Activated T-cell treated with anti-CD3 and anti-CD28 coated beads for 4 hours (primary cell): ENCODE results near the gene FBXO2.

Experiments used
- DNase-seq: peaks from one replicate; pipeline ENCODE4 v3.0.0-alpha.2; 2020

FBXO2 gene

DNA sequence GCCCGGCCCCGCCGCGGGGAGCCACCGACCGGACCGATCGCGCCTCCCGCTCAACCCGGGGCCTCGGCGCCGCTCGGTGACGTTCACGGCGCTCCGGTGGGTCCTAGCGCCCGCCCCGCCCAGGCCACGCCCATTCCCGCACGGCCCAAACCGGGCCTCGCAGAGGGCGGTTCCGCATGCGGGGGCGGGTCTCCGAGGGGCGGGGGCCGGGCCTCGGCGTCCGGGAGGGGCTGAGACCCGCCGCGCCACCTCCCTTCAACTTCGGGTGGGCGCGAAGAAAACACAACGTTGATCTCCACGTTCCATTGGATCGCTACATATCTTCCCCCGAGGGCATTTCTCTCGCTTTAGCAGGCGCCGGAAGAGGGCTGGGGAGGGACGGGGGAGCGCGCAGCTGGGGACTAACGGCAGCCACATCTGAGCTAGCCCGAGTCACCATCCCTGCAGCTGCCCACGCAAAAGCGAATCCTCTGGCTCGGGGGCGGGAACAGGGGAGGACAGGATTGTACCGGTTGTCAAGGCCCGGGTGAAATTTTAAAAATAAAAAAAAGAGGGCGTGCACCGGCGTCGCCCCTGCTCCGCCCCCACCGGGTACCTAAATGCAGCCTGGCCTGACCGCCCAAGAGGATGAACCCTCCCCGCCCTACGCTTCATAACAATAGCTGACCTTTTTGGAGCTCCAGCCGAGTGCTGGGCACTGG, 27.0 kb upstream of the FBXO2 start, which contains the start of gene MAD2L2:
Gene MAD2L2 (minus strand): TSS at position 78 of the 701 bp plus-strand sequence. CDS start 547 bp downstream, outside the sequence.
- peak; percentile 88 for DNase-seq

DNA sequence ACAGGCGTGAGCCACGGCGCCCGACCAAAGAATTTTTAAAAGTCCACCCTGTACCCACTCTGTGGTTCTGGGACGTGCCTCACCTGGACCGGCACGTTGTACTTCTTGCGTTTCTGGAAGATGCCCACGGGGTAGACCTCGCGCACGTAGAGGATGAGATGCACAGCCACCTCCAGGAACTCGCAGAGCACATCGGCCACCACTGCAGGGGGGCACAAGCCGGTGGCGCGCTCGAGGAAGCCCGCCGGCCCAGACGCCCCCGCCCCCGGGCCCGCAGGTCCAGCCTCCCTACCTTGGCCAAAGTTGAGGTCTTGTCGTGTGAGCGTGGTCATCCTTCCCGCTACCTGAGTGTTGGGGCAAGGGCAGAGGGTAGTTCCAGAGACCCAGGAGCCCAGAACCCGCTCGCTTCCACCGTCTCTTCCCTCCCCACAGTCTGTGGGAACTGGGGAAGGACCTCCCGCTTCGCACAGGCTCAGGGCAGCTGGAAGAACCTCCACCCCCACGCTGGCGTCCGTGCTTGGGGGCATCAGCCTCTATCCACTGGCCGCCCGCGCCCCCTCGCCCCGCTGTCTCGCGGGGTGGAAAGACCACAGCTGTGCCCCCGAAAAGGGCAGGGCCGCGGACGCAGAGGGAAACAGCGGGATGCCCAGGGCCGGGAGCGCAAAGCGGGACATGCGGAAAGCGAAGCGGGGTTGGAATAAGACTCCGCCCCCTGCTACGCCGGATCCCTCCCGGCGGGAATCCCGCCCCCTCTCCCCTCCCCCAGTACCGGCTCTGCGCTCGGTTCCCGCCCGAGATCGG, 26.2 kb upstream of the FBXO2 start:
- DNase-seq = no peak

DNA sequence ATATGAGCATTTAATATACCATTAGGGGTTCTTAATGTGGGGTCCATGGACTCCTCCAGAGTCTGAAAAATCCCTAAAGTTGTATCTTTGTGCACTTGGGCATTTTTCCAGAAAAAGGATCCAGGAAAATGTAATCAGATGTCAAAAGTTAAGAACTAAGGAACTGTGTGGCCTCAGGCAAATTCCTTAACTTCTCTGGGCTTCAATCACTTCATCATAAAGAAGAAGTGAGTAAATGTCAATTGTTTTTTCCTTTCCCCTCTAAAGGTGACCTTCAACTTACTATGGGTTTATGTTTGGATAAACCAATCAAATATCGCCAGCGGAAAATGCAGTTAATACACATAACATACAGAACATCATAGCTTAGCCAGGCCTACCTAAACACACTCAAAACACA, 24.2 kb upstream of the FBXO2 start:
- no peak for DNase-seq

DNA sequence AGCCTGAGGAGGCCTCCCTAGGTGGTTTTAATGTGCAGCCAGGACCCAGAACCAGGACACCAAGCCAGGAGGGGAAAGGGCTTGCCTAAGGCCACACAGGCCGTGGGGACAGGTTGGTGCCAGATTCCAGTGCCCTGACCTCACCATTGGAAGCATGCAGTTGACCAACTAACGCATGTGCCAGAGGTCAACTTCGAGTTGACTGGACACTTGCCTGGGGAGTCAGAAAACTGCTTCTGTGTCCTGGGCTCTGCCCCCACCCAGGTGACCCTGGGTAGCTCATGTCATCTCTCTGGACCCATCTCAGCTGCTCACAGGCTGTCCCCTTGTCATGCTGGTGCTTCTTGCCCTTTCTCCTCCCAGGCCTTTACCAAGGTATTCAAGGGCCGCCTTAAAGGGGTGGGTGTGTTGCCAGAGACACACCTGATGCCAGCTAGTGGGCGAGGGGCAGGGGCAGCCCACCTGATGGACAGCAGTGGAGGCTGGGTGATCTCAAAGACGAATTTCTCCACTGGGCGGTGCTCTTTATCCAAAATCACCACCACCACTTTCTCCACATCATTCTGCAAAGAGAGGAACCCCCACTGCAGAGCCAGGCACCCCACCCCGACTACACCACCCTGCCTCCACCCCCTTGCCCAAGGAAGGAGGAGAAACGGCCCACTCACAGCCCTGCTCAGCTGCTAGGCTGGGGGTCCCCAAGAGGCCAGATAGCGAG, 22.3 kb upstream of the FBXO2 start:
- DNase-seq = no peak

- no peak for DNase-seq
These were observed 21.1 kb upstream of the FBXO2 start for GRCh38 chr1:11675325-11675724.

GRCh38 chr1:11674488-11674887, 20.3 kb upstream of the FBXO2 start:
- no peak for DNase-seq

DNA sequence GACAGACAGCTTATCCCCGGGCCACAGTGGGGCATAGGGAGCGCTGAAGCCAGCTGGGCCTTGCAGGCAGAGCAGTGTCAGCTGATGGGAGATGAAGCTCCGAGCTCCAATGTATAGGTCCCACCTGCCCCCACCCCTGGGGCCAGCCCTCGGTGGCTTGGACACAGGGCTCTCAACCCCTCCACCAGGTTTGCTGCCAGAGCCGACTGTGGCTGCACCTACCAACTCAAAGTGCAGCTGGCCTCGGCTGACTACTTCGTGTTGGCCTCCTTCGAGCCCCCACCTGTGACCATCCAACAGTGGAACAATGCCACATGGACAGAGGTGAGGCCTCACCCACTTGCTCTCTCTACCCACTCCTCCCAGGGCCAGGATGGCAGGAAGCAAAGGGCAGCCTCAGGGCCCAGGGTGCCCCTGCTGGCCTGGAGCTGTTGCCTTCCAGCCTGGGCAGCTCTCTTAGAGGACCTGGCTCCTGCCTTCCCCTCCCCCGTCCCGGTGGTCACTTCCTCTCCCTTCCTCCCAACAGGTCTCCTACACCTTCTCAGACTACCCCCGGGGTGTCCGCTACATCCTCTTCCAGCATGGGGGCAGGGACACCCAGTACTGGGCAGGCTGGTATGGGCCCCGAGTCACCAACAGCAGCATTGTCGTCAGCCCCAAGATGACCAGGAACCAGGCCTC, 19.0 kb upstream of the FBXO2 start:
- DNase-seq = no peak

DNA sequence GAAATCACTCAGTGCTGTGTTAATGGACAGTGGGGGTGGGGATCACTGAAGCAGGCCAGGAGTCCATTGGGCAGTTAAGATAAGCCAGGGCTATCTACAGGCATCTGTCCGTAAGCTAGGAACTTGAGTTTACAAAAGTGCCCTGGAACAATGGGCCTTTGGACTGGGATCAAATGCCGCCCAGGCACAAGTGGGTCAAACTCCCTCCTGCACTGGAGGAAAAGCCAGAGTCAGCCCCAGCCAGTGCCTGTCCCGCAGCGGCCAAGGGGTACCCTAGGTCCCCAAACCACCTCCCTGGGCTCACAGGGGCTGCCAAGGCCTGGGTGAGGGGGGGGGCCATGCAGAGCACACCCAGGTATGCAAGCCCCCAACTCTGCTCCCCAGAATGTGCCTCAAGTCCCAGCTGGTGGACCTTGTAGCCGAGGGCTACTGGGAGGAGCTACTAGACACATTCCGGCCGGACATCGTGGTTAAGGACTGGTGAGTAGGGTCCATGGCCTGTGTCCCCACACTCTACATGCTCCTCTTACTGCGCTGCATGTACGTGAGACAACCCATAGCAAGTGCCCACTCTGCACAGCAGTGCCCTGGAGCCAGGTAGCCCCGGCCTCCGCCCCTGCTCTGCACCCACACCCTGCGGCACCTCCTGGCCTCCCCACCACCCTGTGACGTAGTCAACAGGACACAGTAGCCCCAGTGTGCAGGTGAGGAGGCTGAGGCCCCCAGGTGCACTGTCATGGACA, 17.5 kb upstream of the FBXO2 start:
- DNase-seq = no peak

DNA sequence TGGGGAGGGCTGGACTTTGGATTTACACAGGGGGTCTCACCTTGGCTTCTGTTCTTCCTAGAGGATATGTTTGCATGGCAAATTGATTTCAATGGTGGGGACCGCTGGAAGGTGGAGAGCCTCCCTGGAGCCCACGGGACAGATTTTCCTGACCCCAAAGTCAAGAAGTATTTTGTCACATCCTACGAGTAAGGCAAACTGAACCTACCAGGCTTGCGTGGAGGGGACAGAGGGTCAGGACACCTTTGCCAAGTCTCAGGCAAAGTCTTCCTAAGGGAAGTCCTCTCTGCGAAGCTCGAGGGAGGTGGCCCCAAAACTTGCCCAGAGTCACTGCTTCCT, 16.9 kb upstream of the FBXO2 start:
- no peak for DNase-seq

- no peak for DNase-seq
These were observed 16.5 kb upstream of the FBXO2 start for GRCh38 chr1:11670747-11671146.

DNA sequence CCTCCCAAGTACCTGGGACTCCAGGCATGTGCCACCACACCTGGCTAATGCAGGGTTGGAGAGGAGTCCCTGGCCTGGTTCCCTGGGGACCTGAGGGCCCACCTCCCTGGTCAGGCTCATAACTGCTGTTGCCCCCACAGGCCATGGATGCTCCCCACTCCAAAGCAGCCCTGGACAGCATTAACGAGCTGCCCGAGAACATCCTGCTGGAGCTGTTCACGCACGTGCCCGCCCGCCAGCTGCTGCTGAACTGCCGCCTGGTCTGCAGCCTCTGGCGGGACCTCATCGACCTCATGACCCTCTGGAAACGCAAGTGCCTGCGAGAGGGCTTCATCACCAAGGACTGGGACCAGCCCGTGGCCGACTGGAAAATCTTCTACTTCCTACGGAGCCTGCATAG, 14.3 kb upstream of the FBXO2 start:
- DNase-seq = no peak

- DNase-seq = peak; percentile 53
These were observed 10.3 kb upstream of the FBXO2 start for GRCh38 chr1:11664336-11665065.

- DNase-seq = no peak
These were observed 6.9 kb upstream of the FBXO2 start for GRCh38 chr1:11661103-11661502.

- DNase-seq = no peak
These were observed 5.5 kb upstream of the FBXO2 start for GRCh38 chr1:11659748-11660147.

DNA sequence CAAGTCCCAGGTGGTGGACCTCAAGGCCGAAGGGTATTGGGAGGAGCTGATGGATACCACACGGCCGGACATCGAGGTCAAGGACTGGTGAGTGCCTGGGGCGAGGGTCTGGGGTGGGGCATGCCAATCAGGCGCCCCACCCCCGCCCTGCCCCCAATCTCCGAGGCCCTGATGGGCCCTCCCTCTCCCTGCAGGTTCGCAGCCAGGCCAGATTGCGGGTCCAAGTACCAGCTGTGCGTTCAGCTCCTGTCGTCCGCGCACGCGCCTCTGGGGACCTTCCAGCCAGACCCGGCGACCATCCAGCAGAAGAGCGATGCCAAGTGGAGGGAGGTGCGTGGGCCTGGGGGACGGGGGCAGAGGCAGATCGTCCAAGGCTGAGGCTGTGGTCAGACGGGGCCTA, 4.3 kb upstream of the FBXO2 start:
- DNase-seq = no peak

GRCh38 chr1:11657654-11658053, 3.4 kb upstream of the FBXO2 start:
- no peak for DNase-seq

DNA sequence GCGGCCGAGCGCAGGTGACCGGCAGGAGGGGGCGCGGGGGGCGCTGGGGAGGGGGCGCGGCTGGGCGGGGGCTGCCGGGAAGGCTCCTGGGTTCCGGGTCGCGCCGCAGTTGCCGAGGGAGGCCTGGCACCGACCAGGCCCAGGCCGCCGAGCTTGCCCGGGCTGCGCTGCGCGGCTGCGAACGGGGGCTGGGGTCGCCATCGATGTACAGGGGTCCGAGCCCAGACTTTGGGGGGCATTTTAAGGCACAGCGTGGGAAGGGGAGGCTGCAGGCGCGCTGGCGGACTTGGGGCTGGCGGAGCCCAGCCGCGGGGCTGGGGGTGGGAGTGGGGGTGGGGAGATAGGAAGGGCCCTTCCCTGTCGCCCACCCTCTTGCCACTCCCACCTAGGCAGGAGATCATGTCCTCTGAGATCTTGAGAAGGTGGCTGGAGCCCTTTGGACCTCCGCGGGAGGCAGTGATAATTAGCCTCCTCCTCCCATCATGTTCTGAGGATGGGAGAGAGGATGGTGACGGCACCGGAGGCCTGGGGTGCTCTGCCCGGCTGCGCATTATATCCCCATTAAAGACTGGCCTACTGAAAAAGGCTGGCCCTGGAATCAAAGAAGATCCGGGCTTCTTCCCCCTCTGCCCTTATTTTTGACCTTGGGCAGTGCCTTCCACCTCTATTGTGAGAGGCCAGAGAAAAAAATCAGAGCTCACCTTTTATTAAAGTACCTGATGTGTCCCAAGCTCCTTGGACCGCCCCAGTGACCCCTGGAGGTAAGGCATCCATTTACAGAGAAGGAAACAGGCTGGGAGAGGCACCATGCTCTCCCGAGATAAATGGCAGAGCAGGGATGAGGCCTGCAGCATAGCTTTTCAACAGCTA, 945 bp upstream of the FBXO2 start:
- DNase-seq = no peak

DNA sequence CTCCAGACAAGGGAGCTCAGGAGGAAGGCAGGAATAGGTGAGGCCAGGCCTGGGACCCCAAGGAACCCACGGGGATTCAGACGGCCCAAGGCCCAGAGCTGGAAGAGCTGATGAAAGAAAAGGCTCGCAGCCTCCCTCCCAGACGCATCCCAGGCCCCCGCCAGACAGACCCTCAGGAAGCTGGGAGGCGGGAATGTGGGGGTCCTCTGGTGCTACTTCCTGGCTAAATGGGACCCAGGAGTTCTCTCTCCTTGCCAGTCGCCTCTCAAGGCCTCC, 430 bp downstream of the FBXO2 start:
- DNase-seq = no peak

DNA sequence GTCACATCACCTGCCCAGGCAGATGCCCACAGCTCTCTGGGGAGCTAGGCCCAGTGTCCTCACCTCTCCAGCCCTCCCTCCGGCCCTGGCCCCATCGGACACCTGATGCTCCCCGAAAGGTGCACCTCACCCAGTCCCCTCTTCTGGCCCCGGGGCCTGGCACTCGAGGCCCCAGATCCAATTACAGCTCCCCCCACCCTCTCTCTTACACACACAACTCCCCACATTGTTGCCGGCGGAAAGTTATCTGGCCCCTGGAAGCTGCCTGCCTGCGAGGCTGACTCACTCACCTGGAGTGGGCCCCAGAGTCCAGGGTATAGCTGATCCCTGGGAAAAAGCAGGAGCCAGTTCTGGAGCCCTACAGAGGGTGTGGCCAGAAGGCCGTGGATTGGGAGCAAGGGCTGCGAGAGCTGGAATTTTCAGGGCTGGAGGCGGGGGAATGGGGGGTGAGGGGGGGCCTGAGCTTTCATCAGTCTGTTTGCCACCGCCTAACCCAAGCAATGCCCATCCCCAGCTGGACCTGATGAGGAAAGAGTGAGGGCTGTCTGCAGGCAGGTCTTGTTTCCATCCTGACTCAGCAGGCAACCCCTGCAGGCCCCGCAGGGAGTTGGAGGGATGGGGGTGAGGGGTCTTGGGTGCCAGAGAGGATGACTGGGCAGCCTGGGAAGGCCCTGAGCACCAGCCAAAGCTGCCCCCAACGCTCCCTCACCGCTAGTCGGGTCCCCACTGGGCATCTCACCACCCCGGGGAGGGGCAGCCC, 948 bp downstream of the FBXO2 start:
- no peak for DNase-seq

GRCh38 chr1:11652203-11652780, 1.9 kb downstream of the FBXO2 start:
- no peak for DNase-seq
